Heart right ventricle (tissue), 16 donors: ENCODE results near the gene SLC6A6. TPM values are rescaled to one million over a fixed set of nuclear protein-coding genes. Genes with fewer than 3 reads are reported as not detected.

Experiments used
- ATAC-seq, 8 donors: fragments of 200-7000 bp; cut with Tn5 transposase; one replicate each; pipeline ENCODE4 v1.9.1; 2020; ENCODE audit warnings: mild to moderate bottlenecking in 8 of 8, moderate library complexity in 8 of 8, moderate number of reproducible peaks in 1 of 8
- DNase-seq, 2 donors: peaks; one replicate each; pipeline ENCODE4 v3.0.0-alpha.2; 2020
- H3K27ac ChIP-seq, 10 donors: fragments of 200-600 bp; sonication (generic) in 2 of 10; one replicate each; pipeline versions ENCODE4 v1.5.0 to v1.8.0; 2020 to 2022; ENCODE audit warnings: mild to moderate bottlenecking in 3 of 10
- H3K27me3 ChIP-seq, 7 donors: fragments of 200-600 bp; one replicate each; pipeline ENCODE4 v1.8.0; 2021 to 2022; ENCODE audit warnings: mild to moderate bottlenecking in 2 of 7
- H3K36me3 ChIP-seq, 9 donors: fragments of 200-600 bp; sonication (generic) in 1 of 9; one replicate each; pipeline versions ENCODE4 v1.5.0 to v1.8.0; 2020 to 2022; ENCODE audit warnings: mild to moderate bottlenecking in 2 of 9
- H3K4me1 ChIP-seq, 9 donors: fragments of 200-600 bp; sonication (generic) in 1 of 9; one replicate each; pipeline versions ENCODE4 v1.5.0 to v1.8.0; 2020 to 2022; ENCODE audit warnings: mild to moderate bottlenecking in 4 of 9
- H3K4me3 ChIP-seq, 10 donors: fragments of 200-600 bp; sonication (generic) in 2 of 10; one replicate each; pipeline versions ENCODE4 v1.5.0 to v1.8.0; 2020 to 2022; ENCODE audit warnings: mild to moderate bottlenecking in 7 of 10, moderate library complexity in 2 of 10
- H3K9me3 ChIP-seq, 11 donors: fragments of 200-600 bp in 10 of 11; sonication (generic) in 2 of 11; one replicate each; pipeline versions ENCODE4 v1.5.0 to v1.8.0; 2013 to 2022; ENCODE audit warnings: mild to moderate bottlenecking in 2 of 11, control low read depth in 1 of 11, moderate library complexity in 1 of 11
- CTCF ChIP-seq, 9 donors: fragments of 200-600 bp; sonication (generic) in 2 of 9; IDR thresholded peaks; one replicate each; pipeline versions ENCODE4 v1.5.0 to v1.8.0; 2021 to 2022; ENCODE audit warnings: antibody characterized with exemption in 9 of 9, mild to moderate bottlenecking in 5 of 9, moderate library complexity in 1 of 9
- WGBS, 2 donors: extraction: QIAGEN DNeasy Blood & Tissue Kit; methylation state at CpG; one replicate each; pipeline ENCODE4 v1.1.7; 2013; ENCODE audit warnings: inconsistent platforms in 1 of 2; 5-methylcytosine and 5-hydroxymethylcytosine counted together
- intact Hi-C, 10 donors: fragments of 100-400 bp; cut with DNase I; formaldehyde crosslinking; loops; one replicate each; pipeline versions ENCODE4 v1.11.1 to v1.14.2; 2022
- polyA plus RNA-seq, 2 donors: library from polyadenylated mRNA; stranded (reverse); fragments of 200-250 nt; gene quantifications; one replicate each; pipeline ENCODE4 v1.2.3, GENCODE V29; 2013
- total RNA-seq, 10 donors: library from RNA; stranded (reverse); fragmentation: NEBNext Ultra II Directional in 3 of 10; extraction: Animal tissue kit (Norgen Biotek cat#: 25700) in 3 of 10; gene quantifications; one replicate each; pipeline versions ENCODE4 v1.2.1 to v1.2.4, GENCODE V29; 2021 to 2023
- donor health status: Arrhythmogenic right ventricular cardiomyopathy.
- donor health status: ischemic (EF 13 %, LVEDD 7.1; RV severe dilation, severe dysfunction).
- donor health status: healthy with polysubstance abuse.
- donor health status: DM: no; HTN: yes; CAD: no.
- donor health status: DM: no; HTN: no; CAD: no.
- donor health status: ischemic (EF 25% LVEDD 6.9; RV normal size, moderate dysfunction).
- donor health status: ischemic (EF 25% LVEDD 5.7; RV mildly dilated, moderate dysfunction).
- donor health status: healthy.
- donor health status: DM: yes; HTN: yes; CAD: no.
- donor health status: Ischemic cardiomyopathy.
- donor health status: ischemic (EF 35%, LVEDD 5.7; RV mildly dilated, moderate dysfunction).
- donor health status: nonischemic (EF 11% LVEDD 7.7; RV severe dilation, severe dysfunction).
- donor health status: DM: yes; HTN: yes; CAD: no.
- donor health status: PGD.
- donor health status: ischemic (EF 29% LVEDD 5.4; RV normal size, mild dysfunction).
- donor health status: nonischemic (EF 23%, LVEDD 6.1; RV moderate dilation, normal function).

SLC6A6 gene
- total and polyA plus RNA-seq, 12 donors, result 7.7 to 68.7 (median 44.0) TPM

GRCh38 chr3:14478956-14479550, 76.6 kb downstream of the SLC6A6 start:
- peaks cover 0 to 9% (median 0%) of the 10 kb centered on the region in 7 donors for H3K27me3 ChIP-seq
- no peak for TF ChIP-seq CTCF (IDR thresholded peaks at IDR 0.05)
- H3K4me1 ChIP-seq, result peaks cover 5 to 48% (median 32%) of the 10 kb centered on the region in 9 donors
- DNase-seq (no peak), ATAC-seq (no peak)
- H3K4me3 ChIP-seq, result no peak overlapping the region
- WGBS, 2 donors, result 81 to 86% methylated on average over 8 of the region's 8 CpGs
- H3K27ac ChIP-seq, result peak overlapping the region in 1 of 10 donors; percentile 36
- no peaks in the 10 kb centered on the region for H3K9me3 ChIP-seq
- peaks cover 0 to 100% (median 9%) of the 10 kb centered on the region in 9 donors for H3K36me3 ChIP-seq
- intact Hi-C loops, result no loop called here

- TF ChIP-seq CTCF (IDR thresholded peaks at IDR 0.05), result no peak
- H3K36me3 ChIP-seq, result peaks cover 0 to 100% (median 13%) of the 10 kb centered on the region in 9 donors
- no peak for ATAC-seq
- DNase-seq, result no peak
- no peaks in the 10 kb centered on the region for H3K9me3 ChIP-seq
- intact Hi-C loops, result no loop called here
- no peak overlapping the region for H3K4me3 ChIP-seq
- H3K4me1 ChIP-seq, result peaks cover 5 to 48% (median 32%) of the 10 kb centered on the region in 9 donors
- H3K27me3 ChIP-seq, result peaks cover 0 to 9% (median 0%) of the 10 kb centered on the region in 7 donors
- WGBS, 2 donors, result 93 to 95% methylated on average over 6 of the region's 6 CpGs
- H3K27ac ChIP-seq, result peak overlapping the region in 3 of 10 donors; percentile 36 to 53 (median 44)
Observed at GRCh38 chr3:14479591-14479990, 77.2 kb downstream of the SLC6A6 start.

- H3K27me3 ChIP-seq, result peaks cover 0 to 9% (median 0%) of the 10 kb centered on the region in 7 donors
- intact Hi-C loops, result loop anchor here in 1 of 10 donors (5.0 kb wide), 1 partner anchor 38 kb away; no protein-coding TSS in a partner anchor
- TF ChIP-seq CTCF (IDR thresholded peaks at IDR 0.05), result no peak
- H3K9me3 ChIP-seq, result no peaks in the 10 kb centered on the region
- no peak overlapping the region for H3K4me3 ChIP-seq
- ATAC-seq (peak; percentile 34 to 77 (median 68)), DNase-seq (peak in 1 of 2 donors; percentile 63)
- peaks cover 5 to 48% (median 32%) of the 10 kb centered on the region in 9 donors for H3K4me1 ChIP-seq
- peak overlapping the region in 4 of 10 donors; percentile 35 to 53 (median 40) for H3K27ac ChIP-seq
- H3K36me3 ChIP-seq, result peaks cover 0 to 100% (median 16%) of the 10 kb centered on the region in 9 donors
- WGBS, 2 donors, result 52% methylated on average over 8 of the region's 8 CpGs
Observed at GRCh38 chr3:14480207-14481017, 78.0 kb downstream of the SLC6A6 start.

GRCh38 chr3:14481018-14481645, 78.7 kb downstream of the SLC6A6 start:
- peak overlapping the region in 3 of 10 donors; percentile 23 to 35 (median 31) for H3K27ac ChIP-seq
- no peak for TF ChIP-seq CTCF (IDR thresholded peaks at IDR 0.05)

More at GRCh38 chr3:14481018-14481645, 78.7 kb downstream of the SLC6A6 start:
- intact Hi-C loops, result loop anchor here in 1 of 10 donors (5.0 kb wide), 1 partner anchor 39 kb away; no protein-coding TSS in a partner anchor
- Histone ChIP-seq H3K36me3 (peaks cover 0 to 100% (median 22%) of the 10 kb centered on the region in 9 donors), H3K9me3 (no peaks in the 10 kb centered on the region), H3K4me1 (peaks cover 5 to 48% (median 32%) of the 10 kb centered on the region in 9 donors), H3K27me3 (peaks cover 0 to 9% (median 0%) of the 10 kb centered on the region in 7 donors), H3K4me3 (no peak overlapping the region)
- WGBS, 2 donors, result 93 to 95% methylated on average over 10 of the region's 10 CpGs
- DNase-seq (no peak), ATAC-seq (no peak)
